MCF 10A (cell line): Measurements from ENCODE around the gene PINK1. TPM values are rescaled to one million over a fixed set of nuclear protein-coding genes. Genes with fewer than 3 reads are reported as not detected.

ENCODE experiments used
- BruUV-seq: library from RNA; stranded (reverse); fragments of 400-500 nt; replicated peaks from 2 replicates; lab custom pipeline; 2021; lab: Mats Ljungman, UMichigan
- CTCF ChIA-PET: fragments of 300-600 bp; sonication (Branson Sonifier 250); formaldehyde crosslinking; extraction: SDS; loops from one replicate; lab custom pipeline; 2021; ENCODE audit warnings: antibody characterized with exemption, inconsistent platforms; lab: Yijun Ruan, JAX
- POLR2A ChIA-PET: fragments of 300-600, 350-650 bp; sonication (Branson Sonifier 250); formaldehyde crosslinking; extraction: SDS; loops from one replicate; lab custom pipeline; 2020; ENCODE audit warnings: antibody characterized with exemption, inconsistent platforms; lab: Yijun Ruan, JAX
- DNase-seq: peaks from one replicate; pipeline ENCODE4 v3.0.0-alpha.2; 2018; ENCODE audit not compliant: unreplicated experiment
- H3K27ac Mint-ChIP-seq: one replicate; pipeline ENCODE4 v1.8.0; 2022; ENCODE audit warnings: mild to moderate bottlenecking, low read depth, mixed read lengths; ENCODE audit not compliant: unreplicated experiment
- H3K27me3 Mint-ChIP-seq: one replicate; pipeline ENCODE4 v1.8.0; 2022; ENCODE audit warnings: mixed read lengths; ENCODE audit not compliant: insufficient read depth, unreplicated experiment
- H3K36me3 Mint-ChIP-seq: one replicate; pipeline ENCODE4 v1.8.0; 2022; ENCODE audit warnings: mild to moderate bottlenecking, moderate library complexity, mixed read lengths; ENCODE audit not compliant: insufficient read depth, unreplicated experiment
- H3K4me1 Mint-ChIP-seq: one replicate; pipeline ENCODE4 v1.8.0; 2022; ENCODE audit warnings: mixed read lengths; ENCODE audit not compliant: insufficient read depth, unreplicated experiment
- H3K4me3 Mint-ChIP-seq: one replicate; pipeline ENCODE4 v1.8.0; 2022; ENCODE audit warnings: mild to moderate bottlenecking, moderate library complexity, mixed read lengths; ENCODE audit not compliant: unreplicated experiment
- H3K9me3 Mint-ChIP-seq: one replicate; pipeline ENCODE4 v1.8.0; 2022; ENCODE audit warnings: mixed read lengths; ENCODE audit not compliant: unreplicated experiment
- intact Hi-C: fragments of 100-400 bp; cut with micrococcal nuclease; formaldehyde crosslinking; loops from 2 replicates; pipeline ENCODE4 v1.14.1; 2022
- total RNA-seq: library from RNA; stranded (reverse); gene quantifications from 2 replicates; pipeline ENCODE4 v1.2.3, GENCODE V29; 2022
- TF ChIP-seq, protein P1 (sequence below): fragments of 200-600 bp; IDR thresholded peaks from one replicate; pipeline ENCODE4 v1.8.0; 2022; ENCODE audit warnings: antibody characterized with exemption, mild to moderate bottlenecking; ENCODE audit not compliant: unreplicated experiment

PINK1 gene
- total RNA-seq, 1 experiment from 2014 or later: 20.9 TPM

DNA sequence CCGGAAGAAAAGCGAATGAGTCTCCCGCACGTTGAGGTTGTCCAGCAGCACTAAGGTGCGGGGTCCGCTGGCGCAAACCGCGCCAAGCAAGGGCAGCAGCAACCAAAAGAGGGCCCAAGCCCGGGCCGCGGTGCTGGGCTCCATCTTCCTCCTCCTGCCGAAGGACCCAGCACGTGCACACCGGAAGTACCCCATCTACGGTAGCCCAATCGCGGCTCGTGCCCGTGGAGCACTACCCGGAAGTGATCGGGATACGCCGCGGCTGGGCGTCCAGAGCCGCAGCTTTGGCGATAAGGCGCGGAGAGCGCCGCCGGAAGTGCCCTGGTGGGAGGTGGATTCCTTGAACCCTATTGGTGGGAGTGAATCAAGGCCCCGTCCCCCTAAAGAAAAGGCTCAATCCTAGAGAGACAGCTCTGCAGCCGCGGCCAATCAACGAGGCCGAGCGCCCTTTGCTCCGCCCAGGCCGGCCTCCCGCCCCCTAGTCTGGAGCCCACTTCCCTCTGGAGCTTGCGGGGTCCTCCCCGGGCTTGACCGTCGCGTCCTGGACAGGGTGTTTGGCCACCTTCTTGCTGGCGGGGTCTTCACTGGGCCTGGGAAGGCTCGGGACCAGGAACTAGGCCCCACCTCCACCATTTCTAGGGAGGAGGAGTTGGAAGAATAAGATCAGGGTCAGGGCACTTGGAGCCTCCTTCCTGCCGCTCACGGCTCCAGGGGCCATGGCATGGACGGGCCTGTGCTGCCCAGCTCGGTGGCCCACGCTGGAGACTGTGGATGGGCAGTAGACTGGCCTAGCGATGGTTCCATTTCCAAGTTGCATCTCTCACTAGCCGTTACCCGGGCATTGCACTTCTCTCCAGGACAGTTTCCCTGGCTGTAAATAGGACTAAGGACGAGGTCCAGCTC, 28.2 kb downstream of the PINK1 start, which contains the start of gene DDOST:
TSS of gene DDOST (minus strand) at position 163 of the 903 bp plus-strand sequence. CDS start at position 144, 19 bp downstream.
- DNase-seq: peak; percentile 98
- no TSS peak for BruUV-seq
- TF ChIP-seq, protein P1, sequence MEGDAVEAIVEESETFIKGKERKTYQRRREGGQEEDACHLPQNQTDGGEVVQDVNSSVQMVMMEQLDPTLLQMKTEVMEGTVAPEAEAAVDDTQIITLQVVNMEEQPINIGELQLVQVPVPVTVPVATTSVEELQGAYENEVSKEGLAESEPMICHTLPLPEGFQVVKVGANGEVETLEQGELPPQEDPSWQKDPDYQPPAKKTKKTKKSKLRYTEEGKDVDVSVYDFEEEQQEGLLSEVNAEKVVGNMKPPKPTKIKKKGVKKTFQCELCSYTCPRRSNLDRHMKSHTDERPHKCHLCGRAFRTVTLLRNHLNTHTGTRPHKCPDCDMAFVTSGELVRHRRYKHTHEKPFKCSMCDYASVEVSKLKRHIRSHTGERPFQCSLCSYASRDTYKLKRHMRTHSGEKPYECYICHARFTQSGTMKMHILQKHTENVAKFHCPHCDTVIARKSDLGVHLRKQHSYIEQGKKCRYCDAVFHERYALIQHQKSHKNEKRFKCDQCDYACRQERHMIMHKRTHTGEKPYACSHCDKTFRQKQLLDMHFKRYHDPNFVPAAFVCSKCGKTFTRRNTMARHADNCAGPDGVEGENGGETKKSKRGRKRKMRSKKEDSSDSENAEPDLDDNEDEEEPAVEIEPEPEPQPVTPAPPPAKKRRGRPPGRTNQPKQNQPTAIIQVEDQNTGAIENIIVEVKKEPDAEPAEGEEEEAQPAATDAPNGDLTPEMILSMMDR: no peak
- Mint-ChIP-seq H3K9me3 (no peaks in the 10 kb centered on the region), H3K4me3 (peak within 1 kb of the TSS; percentile 96), H3K36me3 (peaks cover 29% of the 10 kb centered on the region), H3K27me3 (no peaks in the 10 kb centered on the region), H3K4me1 (peaks cover 26% of the 10 kb centered on the region), H3K27ac (peak within 1 kb of the TSS; percentile 69)
- intact Hi-C loops: no loop called here
- CTCF ChIA-PET: interaction anchor here (0.5 to 1.6 kb wide), 8 partner anchors 55 to 1528 kb away, joined by 3 to 4 read pairs (median 3); no protein-coding TSS in a partner anchor
- POLR2A ChIA-PET: interaction anchor here (0.6 to 2.7 kb wide), 10 partner anchors 11 to 767 kb away, joined by 3 to 21 read pairs (median 4); partner anchors contain the start of genes HP1BP3 and PINK1

DNA sequence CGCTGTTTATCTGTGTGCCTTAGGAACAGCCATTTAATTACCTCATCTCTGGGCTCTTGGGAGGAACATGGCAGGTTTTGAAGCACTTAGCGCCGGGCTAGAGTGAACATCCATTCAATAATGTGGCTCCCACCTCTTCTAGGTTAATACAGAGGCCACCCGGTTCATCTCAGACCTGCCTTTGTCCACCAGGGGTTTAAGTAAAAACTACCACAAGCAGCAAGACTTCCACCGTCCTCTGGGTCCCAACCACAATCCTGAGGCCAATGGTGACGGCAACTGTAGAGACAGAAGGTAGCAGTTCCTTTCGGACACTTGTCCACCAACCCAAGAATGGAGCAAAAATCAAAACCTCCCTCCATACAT, 28.8 kb downstream of the PINK1 start:
- DNase-seq: no peak
- intact Hi-C loops: no loop called here
- TF ChIP-seq, protein P1: no peak
- H3K4me1 Mint-ChIP-seq: peaks cover 26% of the 10 kb centered on the region
- no peaks in the 10 kb centered on the region for H3K27me3 Mint-ChIP-seq
- H3K36me3 Mint-ChIP-seq: peaks cover 23% of the 10 kb centered on the region
- H3K9me3 Mint-ChIP-seq: no peaks in the 10 kb centered on the region
- BruUV-seq: TSS peak; percentile 83
- POLR2A ChIA-PET: interaction anchor here (0.6 to 1.9 kb wide), 5 partner anchors 12 to 768 kb away, joined by 3 to 8 read pairs (median 5); partner anchors contain the start of gene HP1BP3
- CTCF ChIA-PET: interaction anchor here (0.5 to 1.6 kb wide), 4 partner anchors 55 to 533 kb away, joined by 3 to 4 read pairs (median 3); no protein-coding TSS in a partner anchor
- peak overlapping the region; percentile 69 for H3K27ac Mint-ChIP-seq
- H3K4me3 Mint-ChIP-seq: peak overlapping the region; percentile 96

DNA sequence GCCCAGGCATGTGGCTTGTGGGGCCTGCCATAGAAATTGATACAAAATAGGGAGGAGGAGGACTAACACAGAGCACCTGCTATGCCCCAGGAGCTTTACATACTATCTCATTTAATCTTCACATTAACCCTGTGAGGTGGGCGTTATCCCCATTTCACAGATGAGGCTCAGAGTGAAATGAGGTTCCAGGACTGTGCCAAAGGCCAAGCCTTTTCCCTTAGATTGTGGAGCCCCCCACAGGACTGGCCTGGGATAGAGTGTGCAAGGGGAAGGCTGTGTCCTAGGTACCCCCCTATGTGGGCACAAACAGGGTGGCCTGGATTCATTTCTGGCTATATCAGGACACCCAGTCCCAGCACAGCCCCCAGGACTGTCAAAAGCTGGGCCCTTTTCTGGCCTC, 30.1 kb downstream of the PINK1 start:
- H3K27me3 Mint-ChIP-seq: no peaks in the 10 kb centered on the region
- H3K27ac Mint-ChIP-seq: no peak overlapping the region
- H3K4me1 Mint-ChIP-seq: peaks cover 26% of the 10 kb centered on the region
- ChIA-PET POLR2A (interaction anchor here (0.7 to 1.5 kb wide), 2 partner anchors 56 to 156 kb away, joined by 3 read pairs; partner anchors contain the start of gene MUL1), CTCF (interaction anchor here (0.5 to 1.1 kb wide), 3 partner anchors 24 to 146 kb away, joined by 5 to 8 read pairs (median 7); no protein-coding TSS in a partner anchor)
- peak overlapping the region; percentile 96 for H3K4me3 Mint-ChIP-seq
- H3K36me3 Mint-ChIP-seq: peaks cover 13% of the 10 kb centered on the region
- no TSS peak for BruUV-seq
- DNase-seq: no peak
- no peaks in the 10 kb centered on the region for H3K9me3 Mint-ChIP-seq
- intact Hi-C loops: no loop called here
- TF ChIP-seq, protein P1: no peak
